SK-N-SH (cell line): ENCODE measurements around the gene SFT2D3. TPM values are rescaled to one million over a fixed set of nuclear protein-coding genes. Genes with fewer than 3 reads are reported as not detected.

Source experiments
- CTCF ChIA-PET: fragments of 300-600, 350-600 bp; formaldehyde crosslinking; extraction: SDS; loops from one replicate; lab custom pipeline; 2021; lab: Yijun Ruan, JAX
- POLR2A ChIA-PET: fragments of 350-600 bp; sonication (Branson Sonifier 250); formaldehyde crosslinking; extraction: SDS; loops from one replicate; lab custom pipeline; 2020; ENCODE audit warnings: antibody characterized with exemption, inconsistent platforms; lab: Yijun Ruan, JAX
- DNase-seq: peaks from one replicate; pipeline ENCODE4 v3.0.0; 2012
- H2AFZ ChIP-seq: fragments of 200-600 bp; sonication (generic); 2 replicates; pipeline ENCODE4 v1.8.1; 2016; ENCODE audit warnings: antibody characterized with exemption, mild to moderate bottlenecking, low read depth
- H3F3A ChIP-seq: fragments of 200-600 bp; sonication (generic); replicated peaks from 2 replicates; pipeline ENCODE3; 2016; ENCODE audit warnings: antibody characterized with exemption, mild to moderate bottlenecking; ENCODE audit not compliant: insufficient read depth
- H3K27ac ChIP-seq, 2 experiments: fragments of 200-500 bp in 1 of 2; fragments of 200-600 bp in 1 of 2; sonication (Bioruptor generic) in 1 of 2; sonication (generic), shearing (Covaris generic) in 1 of 2; 2 replicates each; pipeline versions ENCODE4 v1.5.1 to v1.6.1; 2014 to 2016; ENCODE audit warnings: low read depth in 2 of 2, inconsistent platforms in 1 of 2, low read length in 1 of 2, mild to moderate bottlenecking in 1 of 2, mixed read lengths in 1 of 2
- H3K27me3 ChIP-seq: fragments of 200-600 bp; sonication (generic), shearing (Covaris generic); 2 replicates; pipeline ENCODE4 v1.6.1; 2016; ENCODE audit warnings: mixed run types; ENCODE audit not compliant: insufficient read depth
- H3K36me3 ChIP-seq, 2 experiments: fragments of 200-500 bp in 1 of 2; fragments of 200-600 bp in 1 of 2; sonication (Bioruptor generic) in 1 of 2; sonication (generic) in 1 of 2; replicated peaks in 1 of 2; 2 replicates each; pipeline versions ENCODE3 to v1.5.1; 2014 to 2016; ENCODE audit warnings: low read length in 1 of 2, mild to moderate bottlenecking in 1 of 2; ENCODE audit not compliant: insufficient read depth in 2 of 2, control insufficient read depth in 1 of 2
- H3K4me1 ChIP-seq, 2 experiments: fragments of 200-500 bp in 1 of 2; fragments of 200-600 bp in 1 of 2; sonication (Bioruptor generic) in 1 of 2; sonication (generic), shearing (Covaris generic) in 1 of 2; 2 replicates each; pipeline versions ENCODE4 v1.5.1 to v1.6.1; 2014 to 2016; ENCODE audit warnings: low read depth in 1 of 2, low read length in 1 of 2, mixed run types in 1 of 2; ENCODE audit not compliant: insufficient read depth in 2 of 2, control insufficient read depth in 1 of 2
- H3K4me2 ChIP-seq: fragments of 200-600 bp; sonication (generic), shearing (Covaris generic); 2 replicates; pipeline ENCODE4 v1.6.1; 2017; ENCODE audit warnings: mixed run types
- H3K4me3 ChIP-seq, 2 experiments: fragments of 200-500 bp in 1 of 2; fragments of 200-600 bp in 1 of 2; sonication (Bioruptor generic) in 1 of 2; sonication (generic), shearing (Covaris generic) in 1 of 2; 2 replicates each; pipeline versions ENCODE4 v1.5.1 to v1.8.1; 2014 to 2016; ENCODE audit warnings: low read depth in 2 of 2, inconsistent platforms in 1 of 2, low read length in 1 of 2, mild to moderate bottlenecking in 1 of 2, mixed read lengths in 1 of 2, moderate library complexity in 1 of 2
- H3K79me2 ChIP-seq: fragments of 200-600 bp; sonication (generic); 2 replicates; pipeline ENCODE4 v1.8.1; 2017; ENCODE audit warnings: mild to moderate bottlenecking; ENCODE audit not compliant: insufficient read depth
- H3K9ac ChIP-seq: fragments of 200-600 bp; sonication (generic); 2 replicates; pipeline ENCODE4 v1.6.1; 2017; ENCODE audit warnings: mixed run types
- H3K9me2 ChIP-seq: fragments of 200-600 bp; sonication (generic); 2 replicates; pipeline ENCODE4 v1.6.1; 2017; ENCODE audit warnings: mixed run types
- H3K9me3 ChIP-seq: fragments of 200-600 bp; sonication (generic); 2 replicates; pipeline ENCODE4 v1.6.1; 2017; ENCODE audit warnings: mixed run types, mild to moderate bottlenecking, moderate library complexity
- H4K20me1 ChIP-seq: fragments of 200-600 bp; sonication (generic); 2 replicates; pipeline ENCODE4 v1.6.1; 2017; ENCODE audit warnings: mild to moderate bottlenecking, mixed run types; ENCODE audit not compliant: insufficient read depth
- CHD2 ChIP-seq: fragments of 150-350 bp; IDR thresholded peaks from 2 replicates; pipeline ENCODE4 v1.6.1; 2018; ENCODE audit warnings: low read length; ENCODE audit not compliant: partially characterized antibody
- CTCF ChIP-seq: fragments of 200-600 bp; sonication (generic); IDR thresholded peaks from 2 replicates; pipeline ENCODE4 v1.6.1; 2017; ENCODE audit warnings: antibody characterized with exemption, mild to moderate bottlenecking, moderate library complexity
- EZH2phosphoT487 ChIP-seq: fragments of 200-600 bp; sonication (generic); IDR thresholded peaks from 2 replicates; pipeline ENCODE4 v1.6.1; 2017; ENCODE audit warnings: low read depth, mixed run types, mild to moderate bottlenecking, antibody characterized with exemption, moderate library complexity, borderline replicate concordance
- FOSL2 ChIP-seq: IDR thresholded peaks from 2 replicates; pipeline ENCODE4 v1.4.0; 2012; ENCODE audit warnings: low read depth, mild to moderate bottlenecking, moderate library complexity, borderline replicate concordance
- FOXM1 ChIP-seq: IDR thresholded peaks from 2 replicates; pipeline ENCODE4 v1.4.0; 2012; ENCODE audit warnings: low read depth, mild to moderate bottlenecking
- GABPA ChIP-seq: IDR thresholded peaks from 2 replicates; pipeline ENCODE4 v1.4.0; 2012; ENCODE audit warnings: low read depth, mild to moderate bottlenecking
- IRF3 ChIP-seq: fragments of 150-350 bp; IDR thresholded peaks from 2 replicates; pipeline ENCODE4 v1.6.1; 2016; ENCODE audit warnings: mild to moderate bottlenecking, low read depth, low read length
- JUND ChIP-seq: IDR thresholded peaks from 2 replicates; pipeline ENCODE4 v1.4.0; 2012
- MEF2A ChIP-seq: IDR thresholded peaks from 2 replicates; pipeline ENCODE4 v1.4.0; 2012; ENCODE audit warnings: low read depth, borderline replicate concordance
- NFIC ChIP-seq: IDR thresholded peaks from 2 replicates; pipeline ENCODE4 v1.4.0; 2012; ENCODE audit warnings: borderline replicate concordance
- PBX3 ChIP-seq: IDR thresholded peaks from 2 replicates; pipeline ENCODE4; 2012
- POLR2AphosphoS5 ChIP-seq: IDR thresholded peaks from 2 replicates; pipeline ENCODE4 v1.6.1; 2012; ENCODE audit warnings: low read depth, low read length
- RAD21 ChIP-seq: IDR thresholded peaks from 2 replicates; pipeline ENCODE4 v1.6.1; 2012; ENCODE audit warnings: mild to moderate bottlenecking, low read length
- RCOR1 ChIP-seq: fragments of 150-350 bp; IDR thresholded peaks from 2 replicates; pipeline ENCODE4 v1.6.1; 2017; ENCODE audit warnings: antibody characterized with exemption, low read length
- RFX5 ChIP-seq: IDR thresholded peaks from 2 replicates; pipeline ENCODE4 v1.6.1; 2012; ENCODE audit warnings: mild to moderate bottlenecking, improper control_type of control experiment, low read length
- SMC3 ChIP-seq: IDR thresholded peaks from 2 replicates; pipeline ENCODE4 v1.6.1; 2012; ENCODE audit warnings: low read depth, low read length, improper control_type of control experiment
- TCF12 ChIP-seq: IDR thresholded peaks from 2 replicates; pipeline ENCODE4 v1.4.0; 2012
- USF2 ChIP-seq: fragments of 150-350 bp; IDR thresholded peaks from 2 replicates; pipeline ENCODE4 v1.6.1; 2017; ENCODE audit warnings: antibody characterized with exemption, low read length, low read depth, borderline replicate concordance
- YY1 ChIP-seq: IDR thresholded peaks from 2 replicates; pipeline ENCODE4 v1.4.0; 2012; ENCODE audit warnings: low read depth, mild to moderate bottlenecking
- ZBTB33 ChIP-seq: IDR thresholded peaks from 2 replicates; pipeline ENCODE4 v1.4.0; 2012; ENCODE audit warnings: low read depth, borderline replicate concordance
- WGBS: methylation state at CpG from one replicate; pipeline ENCODE4 v1.1.6; 2017; ENCODE audit warnings: low lambda C conversion rate; 5-methylcytosine and 5-hydroxymethylcytosine counted together
- polyA plus RNA-seq, 3 experiments: library from polyadenylated mRNA; depleted of rRNA; stranded (reverse); fragments of >200 nt; gene quantifications; 2 replicates each; pipeline ENCODE4 v1.2.3, GENCODE V29; 2012

The SFT2D3 gene
- polyA plus RNA-seq, 1 of the 3 experiments (the other 2 are of a cell fraction) = 3.2 TPM

- no peaks in the 10 kb centered on the region for H4K20me1 ChIP-seq
- no peaks in the 10 kb centered on the region for H3K9me2 ChIP-seq
- no peaks in the 10 kb centered on the region for H3F3A ChIP-seq
- no peak overlapping the region for H2AFZ ChIP-seq
- no peaks in the 10 kb centered on the region for H3K9me3 ChIP-seq
- H3K4me2 ChIP-seq = no peak overlapping the region
- DNase-seq = no peak
- POLR2A ChIA-PET = interaction anchor here (1.4 kb wide), 1 partner anchor 9 kb away, joined by 6 read pairs; no protein-coding TSS in a partner anchor
- H3K9ac ChIP-seq = no peak overlapping the region
- no peak for TF ChIP-seq USF2
- TF ChIP-seq FOSL2 = no peak
- TF ChIP-seq NFIC = no peak
- no peak for TF ChIP-seq JUND
- TF ChIP-seq YY1 = no peak
- no peak for TF ChIP-seq CHD2
- TF ChIP-seq TCF12 = no peak
- no peak for TF ChIP-seq MEF2A
- no peak for TF ChIP-seq SMC3
- no peak for TF ChIP-seq EZH2phosphoT487
- TF ChIP-seq FOXM1 = no peak
- no peak for TF ChIP-seq CTCF
- no peak for TF ChIP-seq POLR2AphosphoS5
- CTCF ChIA-PET = interaction anchor here (0.7 to 2.2 kb wide), 5 partner anchors 13 to 127 kb away, joined by 3 to 9 read pairs (median 5); partner anchors contain the start of genes IWS1 and LIMS2
- no peaks in the 10 kb centered on the region for H3K79me2 ChIP-seq
- H3K27ac ChIP-seq = peak overlapping the region in 1 of 2 experiments; percentile 94; a peak in 1 of 4 replicates
- peaks cover 0 to 60% of the 10 kb centered on the region in 2 experiments; a peak in 1 of 4 replicates for H3K4me1 ChIP-seq
- 79% methylated on average over 16 of the region's 16 CpGs for WGBS
- no peaks in the 10 kb centered on the region for H3K27me3 ChIP-seq
- no peak overlapping the region for H3K4me3 ChIP-seq
- H3K36me3 ChIP-seq = no peaks in the 10 kb centered on the region
These were observed 47.7 kb upstream of the SFT2D3 start for GRCh38 chr2:127653421-127654083.

GRCh38 chr2:127654084-127654837 is 47.0 kb upstream of the SFT2D3 start:
- H3K4me2 ChIP-seq = no peak overlapping the region
- ChIA-PET CTCF (interaction anchor here (1.4 to 2.2 kb wide), 4 partner anchors 21 to 128 kb away, joined by 3 to 9 read pairs (median 6); partner anchors contain the start of genes IWS1 and LIMS2), POLR2A (no interaction called here)
- no peak overlapping the region for H3K9ac ChIP-seq
- WGBS = 67% methylated on average over 11 of the region's 24 CpGs
- no peaks in the 10 kb centered on the region for H3K79me2 ChIP-seq
- no peak overlapping the region for H3K27ac ChIP-seq
- peaks cover 0 to 57% of the 10 kb centered on the region in 2 experiments; a peak in 1 of 4 replicates for H3K4me1 ChIP-seq
- H3F3A ChIP-seq = no peaks in the 10 kb centered on the region
- no peaks in the 10 kb centered on the region for H3K9me3 ChIP-seq
- no peaks in the 10 kb centered on the region for H3K27me3 ChIP-seq
- no peaks in the 10 kb centered on the region for H4K20me1 ChIP-seq
- TF ChIP-seq RCOR1 = no peak
- no peak for TF ChIP-seq RAD21
- TF ChIP-seq PBX3 = no peak
- no peak for TF ChIP-seq EZH2phosphoT487
- no peak for TF ChIP-seq POLR2AphosphoS5
- no peak for TF ChIP-seq RFX5
- no peak for TF ChIP-seq ZBTB33
- no peak for TF ChIP-seq GABPA
- TF ChIP-seq IRF3 = no peak
- no peak overlapping the region for H3K4me3 ChIP-seq
- no peaks in the 10 kb centered on the region for H3K9me2 ChIP-seq
- H2AFZ ChIP-seq = no peak overlapping the region
- no peaks in the 10 kb centered on the region for H3K36me3 ChIP-seq
- DNase-seq = no peak
